HG03064 (cell line): ENCODE results near the gene OAS1.
A peak's percentile ranks its signal among the peaks of the same experiment; 100 is the strongest.

Experiments
- ATAC-seq: cut with Tn5 transposase; IDR thresholded peaks from one replicate; pipeline ENCODE4 v1.9.1; 2021; ENCODE audit warnings: low read depth; ENCODE audit not compliant: unreplicated experiment

The OAS1 gene

GRCh38 chr12:112906712-112907414 lies at the start of gene OAS1:
TSS of gene OAS1 (plus strand) at chr12:112906962. CDS start at chr12:112907040, 78 bp downstream.
- ATAC-seq, result peak; percentile 67

- ATAC-seq, result no peak
Measured at GRCh38 chr12:112859291-112859690, 47.5 kb upstream of the OAS1 start.

- ATAC-seq, result no peak
Measured at GRCh38 chr12:112860181-112860580, 46.6 kb upstream of the OAS1 start.

GRCh38 chr12:112861284-112861683 lies 45.5 kb upstream of the OAS1 start:
- no peak for ATAC-seq

- no peak for ATAC-seq
Measured at GRCh38 chr12:112862636-112863290, 44.0 kb upstream of the OAS1 start.

GRCh38 chr12:112868459-112869041 lies 38.2 kb upstream of the OAS1 start:
- ATAC-seq, result no peak

GRCh38 chr12:112869091-112869490 lies 37.7 kb upstream of the OAS1 start:
- ATAC-seq, result no peak

- ATAC-seq, result no peak
Measured at GRCh38 chr12:112869778-112870177, 37.0 kb upstream of the OAS1 start.

- ATAC-seq, result no peak
Measured at GRCh38 chr12:112870267-112870980, 36.3 kb upstream of the OAS1 start.

GRCh38 chr12:112875608-112876007 lies 31.2 kb upstream of the OAS1 start:
- ATAC-seq, result no peak

- no peak for ATAC-seq
Measured at GRCh38 chr12:112876506-112876905, 30.3 kb upstream of the OAS1 start.

- ATAC-seq, result no peak
Measured at GRCh38 chr12:112877006-112877405, 29.8 kb upstream of the OAS1 start.

GRCh38 chr12:112878488-112878887 lies 28.3 kb upstream of the OAS1 start:
- no peak for ATAC-seq

GRCh38 chr12:112879191-112879705 lies 27.5 kb upstream of the OAS1 start:
- no peak for ATAC-seq

- no peak for ATAC-seq
Measured at GRCh38 chr12:112881602-112882001, 25.2 kb upstream of the OAS1 start.

GRCh38 chr12:112885236-112885635 lies 21.5 kb upstream of the OAS1 start:
- ATAC-seq, result no peak

GRCh38 chr12:112887550-112887949 lies 19.2 kb upstream of the OAS1 start:
- ATAC-seq, result no peak

GRCh38 chr12:112891093-112892024 lies 15.4 kb upstream of the OAS1 start:
- ATAC-seq, result no peak

- no peak for ATAC-seq
Measured at GRCh38 chr12:112892856-112893255, 13.9 kb upstream of the OAS1 start.

- ATAC-seq, result no peak
Measured at GRCh38 chr12:112894128-112894527, 12.6 kb upstream of the OAS1 start.
